ENCODE results near the gene FBXO24. TPM values are rescaled to one million over a fixed set of nuclear protein-coding genes. Genes with fewer than 3 reads are reported as not detected.

Gene FBXO24
- total RNA-seq, 2 donors from 2014 or later: 1.8 to 5.3 TPM

DNA sequence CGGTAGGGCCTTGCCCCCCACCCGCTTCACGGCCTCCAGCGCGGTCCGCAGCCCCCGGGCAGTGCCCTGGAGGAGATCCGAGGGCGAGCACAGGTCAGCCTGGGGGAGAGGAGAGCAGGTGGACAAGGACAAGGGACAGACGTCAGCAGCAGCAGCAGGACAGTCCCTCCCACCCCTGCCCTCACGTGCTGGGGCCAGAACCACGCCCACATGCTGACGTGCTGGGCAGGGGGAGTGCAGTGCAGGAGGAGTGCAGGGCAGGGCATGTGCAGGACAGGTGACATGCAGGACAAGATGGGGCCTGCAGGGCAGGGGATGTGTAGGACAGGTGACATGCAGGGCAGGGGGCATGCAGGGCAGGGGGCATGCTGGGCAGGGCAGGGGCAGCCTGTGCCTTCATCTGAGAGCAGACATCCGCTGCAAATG is 10.9 kb upstream of the FBXO24 start:
- Histone ChIP-seq H3K9me3 (no peaks in the 10 kb centered on the region), H3K36me3 (replicated peaks in 1 of 2; ENCODE audit: insufficient read depth in 1 of 2, low read depth in 2 of 2) (peaks cover 21 to 29% of the 10 kb centered on the region in 2 donors), H3K4me3 (no peak overlapping the region), H3K27ac (no peak overlapping the region), H3K4me1 (peaks cover 12% of the 10 kb centered on the region), H3K27me3 (no peaks in the 10 kb centered on the region)
- DNase-seq: no peak
- ATAC-seq: no peak
- intact Hi-C loops (cut with DNase I): no loop called here
- TF ChIP-seq POLR2A (IDR thresholded peaks at IDR 0.05): no peak
- TF ChIP-seq, protein P1, sequence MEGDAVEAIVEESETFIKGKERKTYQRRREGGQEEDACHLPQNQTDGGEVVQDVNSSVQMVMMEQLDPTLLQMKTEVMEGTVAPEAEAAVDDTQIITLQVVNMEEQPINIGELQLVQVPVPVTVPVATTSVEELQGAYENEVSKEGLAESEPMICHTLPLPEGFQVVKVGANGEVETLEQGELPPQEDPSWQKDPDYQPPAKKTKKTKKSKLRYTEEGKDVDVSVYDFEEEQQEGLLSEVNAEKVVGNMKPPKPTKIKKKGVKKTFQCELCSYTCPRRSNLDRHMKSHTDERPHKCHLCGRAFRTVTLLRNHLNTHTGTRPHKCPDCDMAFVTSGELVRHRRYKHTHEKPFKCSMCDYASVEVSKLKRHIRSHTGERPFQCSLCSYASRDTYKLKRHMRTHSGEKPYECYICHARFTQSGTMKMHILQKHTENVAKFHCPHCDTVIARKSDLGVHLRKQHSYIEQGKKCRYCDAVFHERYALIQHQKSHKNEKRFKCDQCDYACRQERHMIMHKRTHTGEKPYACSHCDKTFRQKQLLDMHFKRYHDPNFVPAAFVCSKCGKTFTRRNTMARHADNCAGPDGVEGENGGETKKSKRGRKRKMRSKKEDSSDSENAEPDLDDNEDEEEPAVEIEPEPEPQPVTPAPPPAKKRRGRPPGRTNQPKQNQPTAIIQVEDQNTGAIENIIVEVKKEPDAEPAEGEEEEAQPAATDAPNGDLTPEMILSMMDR (IDR thresholded peaks at IDR 0.05): no peak
- WGBS, 2 donors: 61 to 83% methylated on average over 7 to 13 of the region's 14 CpGs

DNA sequence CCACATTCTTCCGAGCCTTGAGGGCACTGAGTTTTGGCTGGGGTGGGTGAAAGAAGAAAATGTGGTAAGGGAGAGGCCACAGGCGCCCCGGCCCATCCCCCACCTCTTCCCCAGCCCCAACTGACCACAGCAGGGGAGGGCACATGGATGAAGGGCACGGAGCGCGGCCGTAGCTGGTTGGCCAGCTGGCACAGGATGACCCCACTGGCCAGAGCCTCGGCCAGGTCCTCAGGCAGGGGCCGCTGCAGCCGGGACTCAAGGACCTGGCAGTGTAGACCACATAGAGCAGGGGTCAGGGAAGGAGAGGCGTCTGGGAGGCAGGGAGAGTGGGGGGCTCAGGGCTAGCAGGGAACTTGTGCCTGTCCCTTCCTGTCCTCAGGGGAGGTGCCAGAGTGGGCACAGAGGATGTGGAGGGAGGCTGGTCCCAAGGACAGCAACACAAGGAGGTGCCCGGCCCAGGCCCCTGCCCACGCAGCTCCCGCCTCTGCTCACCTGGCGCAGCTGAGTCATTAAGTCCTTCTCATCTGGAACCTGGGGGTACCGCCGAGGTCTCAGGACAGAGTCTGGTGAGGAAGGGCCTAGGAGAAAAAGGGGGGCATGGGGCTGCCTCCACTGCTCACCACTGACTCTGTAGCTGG is 10.3 kb upstream of the FBXO24 start:
- TF ChIP-seq POLR2A (IDR thresholded peaks at IDR 0.05): no peak
- TF ChIP-seq, protein P1 (IDR thresholded peaks at IDR 0.05): no peak
- no peak for DNase-seq

DNA sequence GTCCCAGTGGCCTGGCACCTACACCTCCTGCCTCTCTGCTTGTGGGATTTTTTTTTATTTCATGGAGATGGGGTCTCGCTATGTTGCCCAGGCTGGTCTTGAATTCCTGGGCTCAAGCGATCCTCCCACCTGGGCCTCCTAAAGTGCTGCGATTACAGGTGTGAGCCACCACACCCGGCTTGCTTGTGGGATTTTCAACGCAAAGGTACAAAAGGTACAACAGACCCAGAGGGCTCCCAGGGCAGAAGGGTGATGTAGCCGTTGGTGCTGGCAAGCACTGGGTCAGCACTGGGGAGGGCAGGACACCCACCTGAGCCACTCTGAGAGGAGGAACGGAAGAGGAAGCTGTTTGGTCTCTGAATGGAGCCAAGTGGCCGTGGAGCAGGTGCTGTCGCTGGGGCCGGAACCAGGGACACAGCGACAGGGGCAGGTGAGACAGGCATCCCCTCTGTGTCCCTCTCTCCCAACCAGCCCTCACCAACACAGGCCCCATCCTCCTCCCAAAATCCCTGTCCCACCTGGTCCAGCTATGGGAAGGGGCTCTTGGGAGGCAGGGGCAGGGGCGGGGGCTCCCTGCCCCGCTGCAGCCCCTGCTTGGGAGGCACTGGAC is 9.6 kb upstream of the FBXO24 start:
- DNase-seq: no peak
- intact Hi-C loops (cut with DNase I): no loop called here
- H3K36me3 ChIP-seq (replicated peaks in 1 of 2; ENCODE audit: insufficient read depth in 1 of 2, low read depth in 2 of 2): peaks cover 21 to 32% of the 10 kb centered on the region in 2 donors

More for the DNA sequence above, 10.3 kb upstream of the FBXO24 start:
- Histone ChIP-seq H3K9me3 (no peaks in the 10 kb centered on the region), H3K4me3 (no peak overlapping the region), H3K27me3 (no peaks in the 10 kb centered on the region), H3K4me1 (peaks cover 7% of the 10 kb centered on the region), H3K27ac (no peak overlapping the region), H3K36me3 (replicated peaks in 1 of 2; ENCODE audit: insufficient read depth in 1 of 2, low read depth in 2 of 2) (peaks cover 21 to 31% of the 10 kb centered on the region in 2 donors)
- WGBS, 2 donors: 83 to 85% methylated on average over 12 to 17 of the region's 17 CpGs
- ATAC-seq: no peak
- intact Hi-C loops (cut with DNase I): no loop called here

DNA sequence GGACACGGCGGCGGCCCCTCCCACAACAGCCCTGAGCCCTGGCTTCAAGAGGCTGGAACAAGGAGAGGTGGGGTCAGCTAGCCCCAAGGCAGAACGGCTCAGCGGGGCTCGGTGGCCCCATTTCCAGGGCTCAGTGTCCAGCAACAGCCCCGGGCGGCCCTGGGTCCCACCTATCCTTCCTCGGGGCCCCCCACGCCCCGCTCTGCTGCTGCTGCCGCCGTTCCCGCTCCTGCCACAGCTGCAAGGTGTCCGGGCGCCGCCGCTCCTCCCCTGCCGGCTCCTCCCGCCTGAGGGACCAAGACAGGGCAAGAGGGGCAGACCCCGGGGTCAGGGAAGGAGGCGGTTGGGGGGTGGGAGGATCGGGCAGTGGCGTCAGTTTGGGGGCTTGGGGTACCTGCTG is 9.0 kb upstream of the FBXO24 start:
- DNase-seq (no peak), ATAC-seq (no peak)
- Histone ChIP-seq H3K4me3 (no peak overlapping the region), H3K9me3 (no peaks in the 10 kb centered on the region), H3K4me1 (peaks cover 10% of the 10 kb centered on the region), H3K27ac (no peak overlapping the region), H3K27me3 (no peaks in the 10 kb centered on the region), H3K36me3 (replicated peaks in 1 of 2; ENCODE audit: insufficient read depth in 1 of 2, low read depth in 2 of 2) (peaks cover 21 to 33% of the 10 kb centered on the region in 2 donors)
- intact Hi-C loops (cut with DNase I): no loop called here
- TF ChIP-seq, protein P1 (IDR thresholded peaks at IDR 0.05): no peak
- TF ChIP-seq POLR2A (IDR thresholded peaks at IDR 0.05): no peak
- 91 to 94% methylated on average over 15 of the region's 24 CpGs for WGBS, 2 donors

More for the DNA sequence above, 9.6 kb upstream of the FBXO24 start:
- TF ChIP-seq, protein P1 (IDR thresholded peaks at IDR 0.05): no peak
- TF ChIP-seq POLR2A (IDR thresholded peaks at IDR 0.05): no peak
- H3K27me3 ChIP-seq: no peaks in the 10 kb centered on the region
- H3K9me3 ChIP-seq: no peaks in the 10 kb centered on the region
- no peak overlapping the region for H3K27ac ChIP-seq
- peaks cover 4% of the 10 kb centered on the region for H3K4me1 ChIP-seq
- ATAC-seq: no peak
- 92 to 97% methylated on average over 13 of the region's 13 CpGs for WGBS, 2 donors
- no peak overlapping the region for H3K4me3 ChIP-seq

Measured in body of pancreas (tissue), 4 donors.